Mesenchymal stem cell (in vitro differentiated cells and primary cell): ENCODE results near the gene EXOC1L.

Experiments used
- DNase-seq: peaks from one replicate; pipeline ENCODE4 v3.0.0-alpha.2; 2013
- H2AFZ ChIP-seq: one replicate; pipeline ENCODE4 v1.6.1; 2013; ENCODE audit warnings: low read depth, mild to moderate bottlenecking, control low read depth, inconsistent platforms, low read length, moderate library complexity
- H2AK5ac ChIP-seq: 2 replicates; pipeline ENCODE4 v1.6.1; 2013; ENCODE audit warnings: low read length, moderate library complexity, mild to moderate bottlenecking, inconsistent platforms; ENCODE audit not compliant: severe bottlenecking
- H2BK120ac ChIP-seq: one replicate; pipeline ENCODE4 v1.6.1; 2013; ENCODE audit warnings: low read depth, mild to moderate bottlenecking, inconsistent platforms, low read length, moderate library complexity
- H2BK12ac ChIP-seq, 2 experiments: one replicate each; pipeline ENCODE4 v1.6.1; 2013; ENCODE audit warnings: inconsistent platforms in 2 of 2, low read length in 2 of 2, mild to moderate bottlenecking in 2 of 2, moderate library complexity in 2 of 2, control low read depth in 1 of 2
- H2BK15ac ChIP-seq: one replicate; pipeline ENCODE4 v1.6.1; 2013; ENCODE audit warnings: mild to moderate bottlenecking, low read depth, inconsistent platforms; ENCODE audit not compliant: poor library complexity, severe bottlenecking
- H2BK5ac ChIP-seq: 2 replicates; pipeline ENCODE4 v1.6.1; 2013; ENCODE audit warnings: low read depth, mild to moderate bottlenecking, low read length, control low read depth, inconsistent platforms; ENCODE audit not compliant: poor library complexity, severe bottlenecking
- H3K14ac ChIP-seq, 2 experiments: one replicate each; pipeline ENCODE4 v1.6.1; 2013; ENCODE audit warnings: inconsistent platforms in 2 of 2, low read length in 2 of 2, control low read depth in 1 of 2, mild to moderate bottlenecking in 1 of 2, moderate library complexity in 1 of 2
- H3K18ac ChIP-seq, 2 experiments: one replicate each; pipeline ENCODE4 v1.6.1; 2013; ENCODE audit warnings: inconsistent platforms in 2 of 2, low read length in 2 of 2, control low read depth in 1 of 2, low read depth in 1 of 2, mild to moderate bottlenecking in 1 of 2
- H3K23ac ChIP-seq, 2 experiments: one replicate each; pipeline ENCODE4 v1.6.1; 2013; ENCODE audit warnings: inconsistent platforms in 2 of 2, low read length in 2 of 2, mild to moderate bottlenecking in 2 of 2, moderate library complexity in 2 of 2, control low read depth in 1 of 2
- H3K27ac ChIP-seq: 2 replicates; pipeline ENCODE4 v1.5.1; 2013; ENCODE audit warnings: mild to moderate bottlenecking, moderate library complexity, low read length, control low read depth, inconsistent platforms; ENCODE audit not compliant: poor library complexity, severe bottlenecking
- H3K27me3 ChIP-seq, 2 experiments: 2 replicates each; pipeline versions ENCODE4 v1.6.1 to v1.7.0; 2013; ENCODE audit warnings: low read length in 2 of 2, mild to moderate bottlenecking in 2 of 2, moderate library complexity in 2 of 2, control low read depth in 1 of 2, inconsistent platforms in 1 of 2; ENCODE audit not compliant: control insufficient read depth in 1 of 2, insufficient read depth in 1 of 2
- H3K36me3 ChIP-seq, 2 experiments: 2 replicates each; pipeline versions ENCODE4 v1.6.1 to v1.7.0; 2013; ENCODE audit warnings: low read length in 2 of 2, control low read depth in 1 of 2, inconsistent platforms in 1 of 2, low read depth in 1 of 2, mild to moderate bottlenecking in 1 of 2; ENCODE audit not compliant: insufficient read depth in 2 of 2, control insufficient read depth in 1 of 2
- H3K4ac ChIP-seq, 2 experiments: one replicate each; pipeline ENCODE4 v1.6.1; 2013; ENCODE audit warnings: inconsistent platforms in 2 of 2, low read length in 2 of 2, mild to moderate bottlenecking in 2 of 2, moderate library complexity in 2 of 2, control low read depth in 1 of 2, low read depth in 1 of 2
- H3K4me1 ChIP-seq: 2 replicates; pipeline ENCODE4 v1.6.1; 2013; ENCODE audit warnings: low read depth, low read length, control low read depth; ENCODE audit not compliant: control insufficient read depth, insufficient read depth
- H3K4me2 ChIP-seq: 2 replicates; pipeline ENCODE4 v1.6.1; 2013; ENCODE audit warnings: low read length, mild to moderate bottlenecking, inconsistent platforms; ENCODE audit not compliant: poor library complexity, severe bottlenecking
- H3K4me3 ChIP-seq, 2 experiments: 2 replicates each; pipeline versions ENCODE4 v1.5.1 to v1.7.0; 2013; ENCODE audit warnings: low read length in 2 of 2, mild to moderate bottlenecking in 2 of 2, control low read depth in 1 of 2, low read depth in 1 of 2; ENCODE audit not compliant: insufficient read depth in 1 of 2
- H3K79me1 ChIP-seq: replicated peaks from 2 replicates; pipeline ENCODE4 v1.6.1; 2013; ENCODE audit warnings: mild to moderate bottlenecking, control low read depth, low read length, inconsistent platforms; ENCODE audit not compliant: poor library complexity, severe bottlenecking
- H3K9ac ChIP-seq: 2 replicates; pipeline ENCODE4 v1.7.0; 2013; ENCODE audit warnings: mild to moderate bottlenecking, low read length, moderate library complexity
- H3K9me3 ChIP-seq: 2 replicates; pipeline ENCODE4 v1.7.0; 2013; ENCODE audit warnings: mild to moderate bottlenecking, low read length; ENCODE audit not compliant: control insufficient read depth
- H4K8ac ChIP-seq: one replicate; pipeline ENCODE4 v1.6.1; 2013; ENCODE audit warnings: inconsistent platforms, mild to moderate bottlenecking, low read length, moderate library complexity
- H4K91ac ChIP-seq: one replicate; pipeline ENCODE4 v1.6.1; 2013; ENCODE audit warnings: mild to moderate bottlenecking, low read length, inconsistent platforms
- WGBS: methylation state at CpG from one replicate; pipeline ENCODE4 v1.1.7; 2013; ENCODE audit warnings: mixed read lengths; 5-methylcytosine and 5-hydroxymethylcytosine counted together

EXOC1L gene

DNA sequence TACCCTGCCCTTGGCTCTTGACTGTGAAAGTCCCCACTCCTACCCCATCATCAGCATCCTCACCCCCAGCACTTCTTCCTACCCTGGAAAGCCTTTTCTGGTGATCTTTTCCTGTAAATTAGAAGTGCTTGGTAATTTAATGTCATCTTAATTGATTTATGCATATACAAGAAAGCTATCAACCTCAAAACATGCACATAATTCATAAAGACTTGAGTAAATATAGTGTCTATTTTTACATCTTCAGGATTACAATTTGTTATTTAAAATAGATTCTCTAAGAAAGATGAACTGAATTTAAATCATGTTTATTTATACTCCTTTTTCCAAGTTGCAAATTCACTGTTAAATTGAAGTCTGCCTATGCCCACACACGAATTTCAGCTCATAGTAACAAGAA, 36.0 kb upstream of the EXOC1L start:
- no peaks in the 10 kb centered on the region for H3K79me1 ChIP-seq
- H3K23ac ChIP-seq: no peak overlapping the region
- H4K91ac ChIP-seq: no peak overlapping the region
- H3K4me3 ChIP-seq: no peak overlapping the region
- H3K9ac ChIP-seq: no peak overlapping the region
- no peak overlapping the region for H3K4ac ChIP-seq
- H3K4me2 ChIP-seq: no peak overlapping the region
- no peaks in the 10 kb centered on the region for H3K4me1 ChIP-seq
- H2AK5ac ChIP-seq: no peak overlapping the region
- H3K14ac ChIP-seq: no peak overlapping the region
- H2AFZ ChIP-seq: no peak overlapping the region
- H3K18ac ChIP-seq: no peak overlapping the region
- WGBS: no CpG with 5 or more reads among the region's 1 CpG
- H2BK15ac ChIP-seq: no peak overlapping the region
- DNase-seq: no peak
- no peak overlapping the region for H2BK12ac ChIP-seq
- no peak overlapping the region for H2BK120ac ChIP-seq
- H3K27me3 ChIP-seq: no peaks in the 10 kb centered on the region
- H3K9me3 ChIP-seq: no peaks in the 10 kb centered on the region
- H4K8ac ChIP-seq: no peak overlapping the region
- no peaks in the 10 kb centered on the region for H3K36me3 ChIP-seq
- no peak overlapping the region for H3K27ac ChIP-seq
- no peak overlapping the region for H2BK5ac ChIP-seq

DNA sequence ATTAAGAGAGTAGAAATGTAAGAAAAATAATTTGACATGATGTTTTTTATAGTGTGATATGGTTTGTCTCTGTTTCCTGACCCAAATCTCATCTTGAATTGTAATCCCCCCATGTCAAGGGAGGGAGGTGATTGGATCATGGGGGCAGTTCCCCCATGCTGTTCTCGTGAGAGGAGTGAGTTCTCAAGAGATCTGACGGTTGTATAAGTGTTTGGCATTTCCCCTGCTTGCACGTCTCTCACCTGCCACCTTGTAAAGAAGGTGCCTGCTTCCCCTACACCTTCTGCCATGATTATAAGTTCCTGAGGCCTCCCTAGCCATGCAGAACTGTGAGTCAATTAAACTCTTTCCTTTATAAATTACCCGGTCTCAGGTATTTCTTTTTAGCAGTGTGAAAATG, 34.8 kb upstream of the EXOC1L start:
- H3K18ac ChIP-seq: no peak overlapping the region
- no peaks in the 10 kb centered on the region for H3K9me3 ChIP-seq
- H3K14ac ChIP-seq: no peak overlapping the region
- no peak overlapping the region for H3K4me2 ChIP-seq
- no peak overlapping the region for H2BK15ac ChIP-seq
- H3K4ac ChIP-seq: no peak overlapping the region
- no peak overlapping the region for H3K4me3 ChIP-seq
- H3K27me3 ChIP-seq: peaks cover 0 to under 1% of the 10 kb centered on the region in 2 experiments
- no peaks in the 10 kb centered on the region for H3K79me1 ChIP-seq
- H2AK5ac ChIP-seq: no peak overlapping the region
- H2BK5ac ChIP-seq: no peak overlapping the region
- no peak overlapping the region for H2BK120ac ChIP-seq
- WGBS: 50% methylated on average over 3 of the region's 4 CpGs
- no peaks in the 10 kb centered on the region for H3K36me3 ChIP-seq
- H4K8ac ChIP-seq: no peak overlapping the region
- H3K23ac ChIP-seq: no peak overlapping the region
- no peak overlapping the region for H3K27ac ChIP-seq
- no peak overlapping the region for H2BK12ac ChIP-seq
- H4K91ac ChIP-seq: no peak overlapping the region
- H3K4me1 ChIP-seq: no peaks in the 10 kb centered on the region
- no peak overlapping the region for H3K9ac ChIP-seq
- H2AFZ ChIP-seq: no peak overlapping the region
- DNase-seq: no peak

DNA sequence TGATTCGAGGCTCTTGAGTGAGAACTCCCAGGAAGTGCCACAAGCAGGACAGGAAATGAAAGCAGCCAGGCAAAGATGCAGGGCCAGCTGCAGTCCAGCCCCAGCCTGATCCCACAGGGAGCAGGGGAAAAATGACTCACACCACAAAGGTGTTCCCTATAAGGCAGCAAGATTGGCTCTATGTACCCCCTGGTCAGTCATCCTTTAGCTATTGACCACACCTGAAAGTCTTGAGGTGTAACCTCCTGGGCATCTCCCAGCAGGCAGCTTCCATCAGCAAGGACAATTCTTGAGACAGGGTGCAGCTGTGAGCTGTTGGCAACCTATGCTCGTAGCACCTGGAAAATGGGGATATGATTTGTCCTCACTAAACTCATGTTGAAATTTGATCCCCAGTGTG, 27.9 kb upstream of the EXOC1L start:
- Histone ChIP-seq H3K9me3 (no peaks in the 10 kb centered on the region), H2BK120ac (no peak overlapping the region), H2BK12ac (no peak overlapping the region), H3K36me3 (peaks cover 0 to 4% of the 10 kb centered on the region in 2 experiments), H3K9ac (no peak overlapping the region), H2BK15ac (no peak overlapping the region), H3K27ac (no peak overlapping the region), H4K8ac (no peak overlapping the region), H2AFZ (peak overlapping the region; percentile 32), H2BK5ac (no peak overlapping the region), H3K4me3 (no peak overlapping the region), H4K91ac (no peak overlapping the region), H3K4ac (no peak overlapping the region), H3K14ac (no peak overlapping the region), H3K4me2 (no peak overlapping the region), H3K79me1 (no peaks in the 10 kb centered on the region), H3K4me1 (peaks cover 5% of the 10 kb centered on the region), H3K27me3 (peaks cover 0 to 48% of the 10 kb centered on the region in 2 experiments), H3K23ac (no peak overlapping the region), H3K18ac (no peak overlapping the region), H2AK5ac (no peak overlapping the region)
- peak; percentile 1 for DNase-seq
- WGBS: 56% methylated on average over 2 of the region's 2 CpGs

DNA sequence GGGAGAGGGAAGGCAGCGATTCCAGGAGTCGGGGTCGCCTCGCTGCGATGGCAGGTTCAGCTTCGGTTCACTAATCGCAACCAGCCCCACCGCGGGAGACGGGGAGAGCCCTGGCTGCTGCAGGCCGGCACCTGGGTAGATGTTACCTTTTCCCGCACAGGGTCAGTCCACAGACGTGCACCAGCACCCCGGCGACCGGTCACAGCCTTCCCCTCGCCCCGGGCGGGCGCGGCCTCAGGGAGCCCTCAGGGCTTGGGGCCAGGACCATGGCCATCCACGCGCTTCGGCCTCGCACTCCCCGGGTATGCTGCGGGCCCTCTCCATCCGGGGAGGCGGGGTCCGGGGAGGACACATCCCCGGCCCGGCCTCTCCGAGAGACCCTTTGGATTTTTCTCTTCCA, 26.1 kb upstream of the EXOC1L start:
- no peak overlapping the region for H3K23ac ChIP-seq
- no peak overlapping the region for H2AFZ ChIP-seq
- no peak overlapping the region for H4K91ac ChIP-seq
- H3K4ac ChIP-seq: no peak overlapping the region
- H3K9me3 ChIP-seq: no peaks in the 10 kb centered on the region
- H3K79me1 ChIP-seq: no peaks in the 10 kb centered on the region
- H3K4me2 ChIP-seq: no peak overlapping the region
- no peak overlapping the region for H2BK15ac ChIP-seq
- H4K8ac ChIP-seq: no peak overlapping the region
- H3K36me3 ChIP-seq: peaks cover 0 to 4% of the 10 kb centered on the region in 2 experiments
- no peak overlapping the region for H3K9ac ChIP-seq
- H2BK120ac ChIP-seq: no peak overlapping the region
- H3K4me1 ChIP-seq: peaks cover 5% of the 10 kb centered on the region
- H2BK12ac ChIP-seq: peak overlapping the region in 1 of 2 experiments; percentile 22
- no peak overlapping the region for H3K18ac ChIP-seq
- H3K27me3 ChIP-seq: peaks cover 0 to 56% of the 10 kb centered on the region in 2 experiments
- WGBS: 96% methylated on average over 29 of the region's 33 CpGs
- H3K4me3 ChIP-seq: peak overlapping the region in 1 of 2 experiments; percentile 69
- no peak for DNase-seq
- no peak overlapping the region for H2AK5ac ChIP-seq
- H3K27ac ChIP-seq: no peak overlapping the region
- H3K14ac ChIP-seq: no peak overlapping the region
- no peak overlapping the region for H2BK5ac ChIP-seq
